ENCODE data around the gene ARHGEF37.

- TF ChIP-seq CTCF (IDR thresholded peaks at IDR 0.05) = no peak
- TF ChIP-seq POLR2A (IDR thresholded peaks at IDR 0.05) = no peak
Observed at GRCh38 chr5:149600932-149601331, 19.6 kb downstream of the ARHGEF37 start.
